Transverse colon (tissue), 4 donors: Measurements from ENCODE around the gene SLC35F2. TPM values are rescaled to one million over a fixed set of nuclear protein-coding genes. Genes with fewer than 3 reads are reported as not detected.

Experiments used
- DNase-seq: peaks from one replicate; pipeline ENCODE4 v3.0.0-alpha.2; 2019
- H3K27ac ChIP-seq, 4 donors: fragments of 200-600 bp; sonication (generic); 2 replicates each; pipeline ENCODE4 v1.5.1; 2016 to 2018; ENCODE audit warnings: inconsistent platforms in 4 of 4
- H3K27me3 ChIP-seq: fragments of 200-600 bp; sonication (generic); 2 replicates; pipeline ENCODE4 v1.5.1; 2017; ENCODE audit warnings: inconsistent platforms
- H3K36me3 ChIP-seq, 4 donors: fragments of 200-600 bp; sonication (generic); 2 replicates each; pipeline ENCODE4 v1.5.1; 2017 to 2019; ENCODE audit warnings: inconsistent platforms in 4 of 4
- H3K4me1 ChIP-seq, 4 donors: fragments of 200-600 bp; sonication (generic); 2 replicates each; pipeline ENCODE4 v1.5.1; 2017 to 2020; ENCODE audit warnings: inconsistent platforms in 4 of 4
- H3K4me3 ChIP-seq, 4 donors: fragments of 200-600 bp; sonication (generic); 1 replicate in 1 of 4; 2 replicates in 3 of 4; pipeline versions ENCODE4 v1.5.1 to v1.6.1; 2017 to 2019; ENCODE audit warnings: inconsistent platforms in 4 of 4
- H3K9me3 ChIP-seq, 2 donors: fragments of 200-600 bp; sonication (generic); 2 replicates each; pipeline ENCODE4 v1.5.1; 2017 to 2019; ENCODE audit warnings: inconsistent platforms in 2 of 2
- EP300 ChIP-seq: sonication (generic); formaldehyde crosslinking; IDR thresholded peaks from one replicate; pipeline ENCODE4 v1.6.1; 2017; ENCODE audit warnings: antibody characterized with exemption, low read depth
- POLR2A ChIP-seq: fragments of 450-650 bp; IDR thresholded peaks from one replicate; pipeline ENCODE4 v1.6.1; 2016; ENCODE audit warnings: antibody characterized with exemption, mild to moderate bottlenecking, moderate library complexity
- POLR2AphosphoS5 ChIP-seq, 3 donors: sonication (generic); formaldehyde crosslinking; IDR thresholded peaks; one replicate each; pipeline ENCODE4 v1.6.1; 2016; ENCODE audit warnings: antibody characterized with exemption in 3 of 3
- WGBS, 2 donors: methylation state at CpG; one replicate each; pipeline ENCODE4 v1.1.5; 2018; ENCODE audit warnings: low coverage in 1 of 2; 5-methylcytosine and 5-hydroxymethylcytosine counted together
- in situ Hi-C, 4 donors: fragments of 200-750 bp; cut with MboI; loops; one replicate each; pipeline versions ENCODE4 v1.15.0 to v1.15.1; 2017; ENCODE audit warnings: low sequenced_read_pairs in 3 of 4, low pct_ligation_motif_present in 1 of 4, low pct_unique_long_range_greater_than_20kb in 1 of 4
- intact Hi-C: fragments of 100-400 bp; cut with DNase I; formaldehyde crosslinking; loops from one replicate; pipeline ENCODE4 v1.15.1; 2023; ENCODE audit warnings: low total_unique reads
- total RNA-seq, 4 donors: library from RNA; depleted of rRNA; stranded (reverse); fragments of >200 nt; gene quantifications; one replicate each; pipeline ENCODE4 v1.1.0, GENCODE V29; 2016
- TF ChIP-seq, protein P1 (sequence below), 5 experiments: fragments of 200-600 bp in 3 of 5; fragments of 450-650 bp in 2 of 5; sonication (generic) in 3 of 5; IDR thresholded peaks; 1 replicate in 2 of 5; 2 replicates in 3 of 5; pipeline ENCODE4 v1.5.1; 2016 to 2017; ENCODE audit warnings: antibody characterized with exemption in 5 of 5, inconsistent platforms in 3 of 5, mild to moderate bottlenecking in 2 of 5, moderate library complexity in 1 of 5

Gene SLC35F2
- total RNA-seq, 4 donors from 2014 or later, result 2.2 to 29.2 (median 18.8) TPM

- Histone ChIP-seq H3K27ac (no peak overlapping the region), H3K27me3 (no peaks in the 10 kb centered on the region), H3K9me3 (no peaks in the 10 kb centered on the region), H3K36me3 (no peaks in the 10 kb centered on the region), H3K4me3 (no peak overlapping the region), H3K4me1 (no peaks in the 10 kb centered on the region)
- no peak for TF ChIP-seq POLR2A
- no peak for TF ChIP-seq POLR2AphosphoS5 (IDR thresholded peaks at IDR 0.05)
- TF ChIP-seq, protein P1, sequence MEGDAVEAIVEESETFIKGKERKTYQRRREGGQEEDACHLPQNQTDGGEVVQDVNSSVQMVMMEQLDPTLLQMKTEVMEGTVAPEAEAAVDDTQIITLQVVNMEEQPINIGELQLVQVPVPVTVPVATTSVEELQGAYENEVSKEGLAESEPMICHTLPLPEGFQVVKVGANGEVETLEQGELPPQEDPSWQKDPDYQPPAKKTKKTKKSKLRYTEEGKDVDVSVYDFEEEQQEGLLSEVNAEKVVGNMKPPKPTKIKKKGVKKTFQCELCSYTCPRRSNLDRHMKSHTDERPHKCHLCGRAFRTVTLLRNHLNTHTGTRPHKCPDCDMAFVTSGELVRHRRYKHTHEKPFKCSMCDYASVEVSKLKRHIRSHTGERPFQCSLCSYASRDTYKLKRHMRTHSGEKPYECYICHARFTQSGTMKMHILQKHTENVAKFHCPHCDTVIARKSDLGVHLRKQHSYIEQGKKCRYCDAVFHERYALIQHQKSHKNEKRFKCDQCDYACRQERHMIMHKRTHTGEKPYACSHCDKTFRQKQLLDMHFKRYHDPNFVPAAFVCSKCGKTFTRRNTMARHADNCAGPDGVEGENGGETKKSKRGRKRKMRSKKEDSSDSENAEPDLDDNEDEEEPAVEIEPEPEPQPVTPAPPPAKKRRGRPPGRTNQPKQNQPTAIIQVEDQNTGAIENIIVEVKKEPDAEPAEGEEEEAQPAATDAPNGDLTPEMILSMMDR (IDR thresholded peaks at IDR 0.05), result no peak
- TF ChIP-seq EP300, result no peak
- 50 to 67% methylated on average over 2 of the region's 2 CpGs for WGBS, 2 donors
- no peak for DNase-seq
- intact Hi-C loops, result no loop called here
- in situ Hi-C loops, result no loop called here
These were observed 105.4 kb downstream of the SLC35F2 start for GRCh38 chr11:107752949-107753822.

- intact Hi-C loops (no loop called here), in situ Hi-C loops (no loop called here)
- no peak for DNase-seq
- WGBS, 2 donors, result 58 to 74% methylated on average over 5 of the region's 5 CpGs
- Histone ChIP-seq H3K36me3 (no peaks in the 10 kb centered on the region), H3K27me3 (no peaks in the 10 kb centered on the region), H3K9me3 (no peaks in the 10 kb centered on the region), H3K4me3 (no peak overlapping the region), H3K27ac (no peak overlapping the region), H3K4me1 (no peaks in the 10 kb centered on the region)
- no peak for TF ChIP-seq EP300
- TF ChIP-seq POLR2AphosphoS5 (IDR thresholded peaks at IDR 0.05), result no peak
- TF ChIP-seq POLR2A, result no peak
- TF ChIP-seq, protein P1 (IDR thresholded peaks at IDR 0.05), result no peak
These were observed 106.1 kb downstream of the SLC35F2 start for GRCh38 chr11:107752508-107752907.

DNA sequence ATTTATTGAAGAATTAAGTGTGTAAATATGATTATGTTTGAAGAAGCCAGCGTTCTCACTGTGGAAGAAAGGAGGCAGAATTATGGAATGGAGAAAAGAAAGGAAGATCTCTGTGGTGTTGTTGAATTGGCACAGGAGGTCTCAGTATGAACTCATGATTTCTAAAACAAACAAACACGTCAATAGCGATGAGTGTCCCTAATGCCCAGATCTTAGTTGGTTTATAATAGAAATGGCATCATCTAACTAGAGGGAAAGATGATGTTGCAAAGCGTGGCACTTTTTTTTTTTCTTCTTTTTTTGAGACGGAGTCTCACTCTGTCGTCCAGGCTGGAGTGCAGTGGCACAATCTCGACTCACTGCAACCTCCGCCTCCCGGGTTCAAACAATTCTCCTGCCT lies 107.5 kb downstream of the SLC35F2 start:
- no peak for DNase-seq
- H3K36me3 ChIP-seq, result no peaks in the 10 kb centered on the region
- no peak overlapping the region for H3K4me3 ChIP-seq
- intact Hi-C loops (no loop called here), in situ Hi-C loops (no loop called here)
- no peaks in the 10 kb centered on the region for H3K4me1 ChIP-seq
- no peaks in the 10 kb centered on the region for H3K9me3 ChIP-seq
- 78 to 90% methylated on average over 8 to 9 of the region's 9 CpGs for WGBS, 2 donors
- TF ChIP-seq EP300, result no peak
- TF ChIP-seq, protein P1 (IDR thresholded peaks at IDR 0.05), result no peak
- TF ChIP-seq POLR2A, result no peak
- TF ChIP-seq POLR2AphosphoS5 (IDR thresholded peaks at IDR 0.05), result no peak
- no peak overlapping the region for H3K27ac ChIP-seq
- no peaks in the 10 kb centered on the region for H3K27me3 ChIP-seq

- H3K9me3 ChIP-seq, result no peaks in the 10 kb centered on the region
- H3K27me3 ChIP-seq, result no peaks in the 10 kb centered on the region
- no peaks in the 10 kb centered on the region for H3K36me3 ChIP-seq
- DNase-seq, result no peak
- no peak overlapping the region for H3K27ac ChIP-seq
- in situ Hi-C loops, result no loop called here
- TF ChIP-seq POLR2AphosphoS5 (IDR thresholded peaks at IDR 0.05) (no peak), POLR2A (no peak), EP300 (no peak)
- TF ChIP-seq, protein P1 (IDR thresholded peaks at IDR 0.05), result no peak
- WGBS, 2 donors, result 90% methylated on average over 14 of the region's 15 CpGs; no CpG with 5 or more reads in 1 of the 2 donors
- H3K4me1 ChIP-seq, result no peaks in the 10 kb centered on the region
- intact Hi-C loops, result no loop called here
- H3K4me3 ChIP-seq, result no peak overlapping the region
These were observed 108.3 kb downstream of the SLC35F2 start for GRCh38 chr11:107750313-107750712.
